ENCODE results near the gene POTEM.
"Not testable (repeated sequence)": the region's sequence is repeated elsewhere in the genome, so short reads cannot be mapped to it uniquely, and the experiment has no call there.

The POTEM gene

DNA sequence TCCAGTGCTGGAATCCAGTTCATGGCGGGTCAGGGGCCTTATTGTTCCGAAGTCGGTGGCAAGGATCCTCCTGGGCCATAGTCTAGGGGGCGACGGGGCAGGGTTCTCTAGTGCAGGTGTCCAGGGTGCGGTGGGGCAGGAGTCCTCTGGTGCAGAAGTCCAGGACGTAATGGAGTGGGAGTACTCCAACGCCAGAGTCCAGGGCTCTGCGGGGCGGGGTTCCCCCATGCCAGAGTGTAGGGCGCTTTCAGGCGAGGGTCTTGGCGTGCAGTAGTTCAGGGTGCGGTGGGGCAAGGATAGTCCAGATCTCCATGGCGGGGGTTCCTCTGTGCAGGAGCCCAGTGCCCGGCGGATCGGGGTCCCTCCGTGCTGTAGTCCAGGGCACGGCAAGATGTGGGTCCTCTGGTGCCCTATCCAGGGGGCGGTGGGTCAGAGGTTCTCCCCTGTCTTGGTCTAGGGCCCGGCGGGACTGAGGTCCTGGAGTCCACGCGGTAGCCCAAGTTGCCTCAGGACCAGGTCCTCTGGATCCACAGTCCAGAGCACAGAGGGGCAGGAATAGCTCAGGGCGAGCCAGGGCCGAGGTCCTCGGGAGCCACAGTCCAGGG, 70.9 kb downstream of the POTEM start:
- not testable (repeated sequence) for DNase-seq

DNA sequence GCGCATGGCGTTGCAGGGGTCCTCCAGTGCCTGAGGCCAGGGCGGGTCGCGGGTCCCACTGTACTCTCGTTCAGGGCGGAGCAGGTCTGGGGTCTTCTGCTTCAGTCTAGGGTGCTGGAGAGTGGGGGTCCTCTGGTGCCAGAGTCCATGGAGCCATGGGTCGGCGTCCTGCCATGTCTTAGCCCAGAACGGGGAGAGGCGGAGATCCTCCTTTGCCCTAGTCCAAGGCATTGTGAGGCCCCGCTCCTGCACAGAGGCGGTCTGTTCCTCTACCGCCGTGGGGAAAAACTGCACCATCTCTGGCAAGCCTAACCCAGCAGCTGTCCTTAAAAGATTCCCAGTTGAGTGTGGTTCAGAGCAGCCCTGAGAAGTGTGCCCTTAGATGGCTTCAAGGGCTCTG, 71.6 kb downstream of the POTEM start:
- not testable (repeated sequence) for DNase-seq

DNA sequence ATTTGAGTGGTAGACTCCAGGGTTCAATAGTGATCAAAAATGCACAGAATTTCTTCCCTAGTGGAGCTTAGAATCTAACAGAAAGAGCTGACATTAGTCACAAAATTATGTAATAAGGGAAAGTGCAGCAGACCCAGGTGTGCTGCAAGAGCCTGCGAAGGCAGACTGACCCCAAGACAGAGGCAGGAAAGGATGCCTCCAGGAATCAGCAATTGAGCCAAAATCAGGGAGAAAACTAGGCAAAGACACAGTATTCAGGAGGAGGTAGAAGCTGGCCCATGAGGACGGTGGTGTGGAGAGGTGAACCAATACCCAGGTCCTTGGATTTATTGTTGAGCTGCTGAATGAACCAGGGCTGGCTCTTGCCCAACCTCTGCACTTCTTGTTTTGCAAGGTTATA, 76.2 kb downstream of the POTEM start:
- DNase-seq: not testable (repeated sequence)
